AG08396 (cell line): Measurements from ENCODE around the gene ASPA.
"Not testable (repeated sequence)": the region's sequence is repeated elsewhere in the genome, so short reads cannot be mapped to it uniquely, and the experiment has no call there.

ENCODE experiments used
- DNase-seq: peaks from one replicate; pipeline ENCODE4 v3.0.0; 2012; ENCODE audit warnings: low spot score, mixed read lengths

The ASPA gene

DNA sequence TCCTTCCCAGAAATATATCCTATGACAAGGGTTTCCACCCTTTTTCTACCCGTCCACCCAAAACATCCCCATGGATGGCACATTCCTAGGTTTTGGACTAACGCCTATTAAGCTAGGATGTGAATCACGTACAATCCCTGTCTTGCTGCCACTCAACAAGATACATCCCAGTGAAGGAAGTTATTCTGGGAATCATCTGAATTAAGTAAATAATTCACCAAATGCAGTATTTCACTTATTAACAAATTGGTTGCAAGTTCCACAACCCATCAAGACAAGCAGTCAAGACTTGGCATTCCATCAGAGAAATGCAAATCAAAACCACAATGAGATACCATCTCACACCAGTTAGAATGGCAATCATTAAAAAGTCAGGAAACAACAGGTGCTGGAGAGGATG is 32.1 kb downstream of the ASPA start:
- no peak for DNase-seq

DNA sequence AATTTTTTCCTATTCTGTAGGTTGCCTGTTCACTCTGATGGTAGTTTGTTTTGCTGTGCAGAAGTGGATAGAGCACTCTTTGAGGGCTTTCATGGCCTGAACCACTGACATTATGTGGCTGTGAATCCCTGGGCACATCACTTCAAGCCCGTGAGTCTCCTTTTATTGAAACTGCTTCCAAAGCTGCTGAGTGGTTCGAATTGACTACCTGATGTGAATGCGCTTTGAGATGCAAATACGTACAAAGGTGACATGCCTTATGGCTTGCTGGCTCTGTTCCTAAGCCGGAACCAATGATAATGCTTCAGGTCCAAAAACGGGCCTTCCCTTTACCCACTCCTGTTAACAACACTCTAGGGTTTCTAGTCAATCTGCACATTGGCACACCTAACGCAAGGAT is 34.3 kb downstream of the ASPA start:
- no peak for DNase-seq

DNA sequence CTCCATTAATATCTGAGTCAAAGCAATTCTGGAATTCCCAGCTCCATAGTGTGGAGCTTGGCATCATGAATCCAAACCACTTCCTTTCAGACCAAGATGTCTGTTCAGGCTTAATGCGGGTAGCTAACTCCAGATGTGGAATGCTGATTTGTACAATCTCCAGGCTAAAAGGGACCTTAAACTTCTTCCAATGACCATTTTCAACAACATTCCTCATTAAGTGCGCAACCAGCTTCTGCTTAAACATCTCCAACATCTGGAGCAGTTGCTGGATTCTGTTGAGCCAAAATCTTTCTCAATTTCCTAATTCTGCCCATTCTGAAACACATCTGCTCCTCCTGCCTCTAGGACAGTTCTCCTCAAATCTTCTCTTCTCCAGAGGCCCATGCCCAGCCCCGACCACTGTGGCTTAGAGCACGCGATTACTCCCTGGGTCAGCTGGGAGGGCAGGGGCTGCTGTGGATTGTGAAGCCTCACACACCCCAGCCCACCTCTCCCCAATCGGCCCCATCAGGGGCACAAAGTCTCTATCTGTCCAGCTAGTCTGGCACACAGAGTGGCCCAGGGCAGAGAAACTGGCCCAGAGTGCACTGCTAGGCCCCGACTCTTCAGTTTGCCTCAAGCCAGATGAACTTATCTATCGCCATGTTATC is 36.2 kb downstream of the ASPA start:
- DNase-seq: no peak

DNA sequence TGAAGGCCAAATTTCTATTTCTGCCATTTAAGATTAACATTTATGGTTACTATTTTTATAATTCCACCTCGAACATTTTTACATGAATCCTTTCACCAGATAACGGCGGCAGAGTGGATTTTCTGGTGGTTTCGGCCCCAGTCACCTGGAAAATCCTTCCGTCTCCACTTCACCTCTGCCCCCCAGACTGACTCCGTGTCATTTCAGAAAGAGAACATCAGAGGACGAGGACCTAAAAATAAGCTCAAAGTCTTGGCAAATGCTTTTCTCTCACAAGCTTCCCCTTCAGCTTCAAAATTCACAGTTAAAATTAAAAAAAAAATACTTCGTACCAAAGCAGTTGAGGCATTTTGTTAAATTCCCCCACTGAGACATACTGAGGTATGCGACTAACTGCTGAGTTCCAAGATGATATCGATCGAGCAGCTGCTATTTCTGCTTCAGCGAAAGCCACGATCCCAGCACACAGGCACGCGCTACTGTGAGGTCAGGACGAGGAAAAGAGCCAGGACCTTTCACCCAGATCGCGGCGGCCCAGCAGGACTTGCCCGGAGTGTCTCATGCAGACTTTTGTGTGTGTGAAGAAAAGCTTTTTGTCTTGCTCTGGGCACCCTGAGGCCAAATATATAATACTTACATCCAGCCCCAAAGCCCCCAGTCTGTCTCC is 36.8 kb downstream of the ASPA start:
- DNase-seq: peak; percentile 74

DNA sequence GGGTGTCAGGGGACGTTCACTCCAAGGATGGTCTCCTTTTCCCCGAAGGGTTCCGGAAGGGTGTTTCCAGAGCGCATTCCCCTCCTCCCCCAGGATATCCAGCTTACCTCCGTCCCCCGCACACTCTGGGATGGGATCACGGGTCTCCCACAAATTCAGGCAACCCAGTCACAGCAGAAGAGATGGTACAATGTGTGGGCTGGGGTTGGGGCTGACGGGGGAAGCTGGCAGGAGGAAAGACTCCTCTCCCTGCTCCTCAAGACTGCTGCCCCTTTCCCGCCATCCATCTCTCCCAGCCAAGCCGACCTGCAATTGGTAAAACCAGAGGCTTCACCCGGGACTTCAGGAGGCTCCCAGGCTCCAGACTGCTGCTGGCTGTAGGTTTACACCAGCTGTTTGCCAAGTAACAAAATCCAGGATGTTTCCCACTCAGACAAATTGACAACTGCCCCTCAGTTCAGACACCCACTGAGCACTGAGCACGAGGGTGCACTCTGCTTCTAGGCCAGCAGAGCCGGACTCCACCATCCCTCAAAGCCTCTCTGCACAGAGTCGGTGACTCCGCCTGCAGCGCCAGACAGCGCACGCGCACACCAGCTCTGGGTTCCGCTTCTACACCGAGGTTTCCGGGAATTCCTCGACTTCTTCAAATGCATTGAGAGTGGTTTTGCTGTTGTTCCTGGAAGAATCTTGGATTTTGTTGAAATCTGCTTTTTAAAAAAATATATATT is 37.7 kb downstream of the ASPA start:
- DNase-seq: no peak

DNA sequence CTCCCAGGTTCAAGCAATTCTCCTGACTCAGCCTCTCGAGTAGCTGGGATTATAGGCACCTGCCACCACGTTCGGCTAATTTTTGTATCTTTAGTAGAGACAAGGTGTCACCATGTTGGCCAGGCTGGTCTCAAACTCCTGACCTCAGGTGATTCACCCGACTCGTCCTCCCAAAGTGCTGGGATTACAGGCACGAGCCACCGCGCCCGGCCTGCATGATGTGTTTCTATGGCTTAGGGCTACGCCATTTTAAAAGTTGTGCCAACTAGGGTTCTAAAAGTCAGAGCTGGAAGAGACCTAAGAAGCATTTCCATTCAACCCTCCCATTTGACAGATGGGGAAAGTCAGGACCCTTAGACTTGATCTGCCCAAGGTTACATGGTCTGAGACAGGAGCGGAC is 38.4 kb downstream of the ASPA start:
- DNase-seq: not testable (repeated sequence)

DNA sequence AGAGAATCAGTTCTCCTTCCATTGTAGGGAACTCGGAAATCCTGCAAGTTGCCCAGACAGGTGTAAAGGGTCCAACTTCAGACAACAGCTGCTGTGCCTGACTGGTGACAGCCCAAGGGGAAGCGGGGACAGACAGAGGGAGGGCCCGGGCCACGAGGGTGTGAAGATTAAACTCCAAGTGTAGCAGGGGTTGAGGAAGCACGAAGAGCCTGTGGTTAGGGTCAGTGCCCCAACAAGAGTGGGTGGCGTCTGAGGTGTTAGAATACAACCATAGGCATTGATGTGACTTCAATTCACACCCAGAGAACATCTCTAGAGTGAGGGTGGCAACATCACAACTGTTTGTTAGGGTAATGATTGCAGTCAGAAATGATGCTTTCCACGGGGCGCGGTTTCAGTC is 39.1 kb downstream of the ASPA start:
- no peak for DNase-seq

DNA sequence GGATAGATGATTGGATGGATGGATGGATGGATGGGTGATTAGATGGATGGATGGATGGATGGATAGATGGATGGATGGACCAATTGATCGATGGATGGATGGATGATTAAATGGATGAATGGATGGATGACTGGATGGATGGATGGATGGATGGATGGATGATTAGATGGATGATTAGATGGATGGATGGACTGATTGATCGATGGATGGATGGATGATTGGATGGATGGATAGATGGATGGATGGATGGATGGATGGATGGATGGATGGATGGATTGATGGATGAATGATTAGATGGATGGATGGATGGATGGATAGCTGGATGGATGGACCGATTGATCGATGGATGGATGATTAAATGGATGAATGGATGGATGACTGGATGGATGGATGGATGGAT is 43.7 kb downstream of the ASPA start:
- not testable (repeated sequence) for DNase-seq

DNA sequence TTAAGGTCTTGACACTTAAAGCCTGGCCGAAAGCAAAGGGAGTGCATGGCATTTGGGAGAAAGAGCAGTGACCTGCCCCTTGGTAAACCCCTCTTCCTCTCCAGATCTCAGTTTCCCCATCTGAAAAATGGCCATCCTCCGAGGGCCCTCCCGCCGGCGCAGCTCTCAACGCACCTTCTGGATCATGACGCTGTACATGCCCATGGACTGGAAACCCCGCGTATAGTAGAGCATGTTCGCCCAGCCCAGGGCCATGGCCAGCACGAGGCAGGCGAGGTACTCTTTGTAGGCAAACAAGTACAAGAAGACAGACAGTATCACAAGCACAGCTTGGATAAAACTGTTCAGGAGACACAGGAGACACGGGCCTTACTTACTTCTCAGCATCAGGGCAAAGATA is 48.2 kb downstream of the ASPA start:
- DNase-seq: no peak

DNA sequence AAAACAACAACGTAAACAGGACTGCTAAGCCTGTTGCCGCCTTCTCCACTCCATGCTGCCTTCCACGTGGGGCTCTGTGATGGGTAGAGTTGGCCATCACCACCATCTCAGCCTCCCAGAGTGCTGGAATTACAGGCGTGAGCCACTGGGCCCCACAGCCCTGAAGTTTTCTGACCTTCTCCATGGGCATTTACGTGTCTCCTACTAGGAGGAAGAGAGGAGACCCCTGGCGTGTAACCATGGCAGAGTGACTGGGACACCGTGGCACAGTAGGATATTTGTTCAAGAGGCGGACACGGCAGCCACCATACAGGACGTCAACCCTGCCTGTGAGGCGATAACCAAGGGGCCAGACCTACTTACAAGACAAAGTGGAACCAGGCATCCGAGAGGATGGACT is 50.7 kb downstream of the ASPA start:
- DNase-seq: no peak

DNA sequence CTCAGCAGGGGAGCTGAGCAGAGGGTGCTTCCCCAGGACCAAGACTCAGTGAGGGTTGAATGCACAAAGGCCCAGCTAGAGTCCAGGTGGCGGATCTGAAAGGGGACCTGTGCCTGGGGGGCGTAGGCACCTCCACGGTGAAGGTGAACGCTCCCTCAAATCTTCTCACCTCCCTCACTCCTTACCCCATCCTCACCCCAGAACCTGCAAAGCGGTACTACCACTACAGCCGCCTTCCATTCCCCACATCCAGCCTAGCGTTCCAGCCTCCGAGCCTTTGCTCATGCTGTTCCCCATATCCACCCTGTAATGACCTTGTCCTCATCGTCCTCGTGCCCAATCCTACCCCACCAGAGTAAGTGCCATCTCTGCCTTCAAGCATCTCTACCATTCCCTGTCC is 51.2 kb downstream of the ASPA start:
- no peak for DNase-seq

DNA sequence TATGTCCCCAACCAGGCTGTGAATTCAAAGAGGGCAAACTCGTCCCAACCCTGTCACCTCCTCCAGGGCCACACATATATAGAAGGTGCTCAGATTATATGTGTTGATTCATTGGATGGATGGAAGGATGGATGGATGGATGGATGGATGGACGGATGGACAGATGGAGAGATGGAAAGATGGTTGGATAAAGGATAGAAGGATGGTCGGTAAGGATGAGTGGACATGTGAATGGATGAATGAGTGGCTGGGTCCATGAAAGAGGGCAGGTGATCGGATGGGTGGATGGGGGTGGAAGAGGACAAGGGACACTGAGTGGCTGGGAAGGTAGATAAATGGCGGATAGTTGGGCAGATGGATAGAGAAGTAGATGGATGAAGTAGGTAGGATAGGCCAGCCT is 51.7 kb downstream of the ASPA start:
- no peak for DNase-seq

DNA sequence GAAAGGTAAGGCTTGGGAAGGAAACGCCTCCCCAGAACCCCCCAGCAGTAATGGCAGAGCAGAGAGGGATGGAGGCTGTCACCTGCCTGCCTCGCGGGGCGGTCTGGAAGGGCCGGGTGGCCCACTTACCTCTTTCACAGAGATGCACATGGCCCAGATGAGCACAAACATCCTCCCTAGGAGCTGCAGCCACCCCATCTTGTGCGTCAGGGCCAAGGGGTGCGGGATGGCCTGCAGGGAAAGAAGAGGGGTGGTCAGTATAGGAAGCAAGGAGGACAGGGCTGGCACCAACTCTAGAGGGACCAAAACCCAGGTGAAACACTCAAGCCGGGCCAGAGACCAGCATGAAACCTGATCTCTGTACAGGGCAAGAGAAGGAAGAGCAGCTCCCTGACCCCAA is 52.1 kb downstream of the ASPA start:
- DNase-seq: no peak

DNA sequence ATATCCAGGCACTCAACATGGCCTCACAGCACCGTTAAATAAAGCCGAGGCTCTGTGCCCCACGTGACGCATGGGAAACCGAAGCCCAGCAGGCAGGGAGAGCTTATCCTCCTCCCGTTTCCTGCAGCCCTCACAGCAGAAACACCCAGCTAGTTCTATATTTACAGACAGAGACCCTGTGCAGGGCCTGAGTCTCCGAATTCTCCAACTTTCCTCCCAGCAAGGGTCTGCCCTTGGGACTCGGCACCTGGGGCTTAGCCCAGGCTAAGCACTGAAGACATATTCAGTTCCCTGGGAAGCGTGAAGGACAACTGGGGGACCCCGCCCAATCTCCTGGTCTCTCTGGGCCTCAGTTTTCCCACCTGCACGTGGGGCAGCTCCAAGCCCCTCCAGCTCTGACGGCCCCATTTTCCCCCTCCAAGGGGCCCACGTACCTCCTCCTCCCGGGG is 52.6 kb downstream of the ASPA start:
- no peak for DNase-seq

DNA sequence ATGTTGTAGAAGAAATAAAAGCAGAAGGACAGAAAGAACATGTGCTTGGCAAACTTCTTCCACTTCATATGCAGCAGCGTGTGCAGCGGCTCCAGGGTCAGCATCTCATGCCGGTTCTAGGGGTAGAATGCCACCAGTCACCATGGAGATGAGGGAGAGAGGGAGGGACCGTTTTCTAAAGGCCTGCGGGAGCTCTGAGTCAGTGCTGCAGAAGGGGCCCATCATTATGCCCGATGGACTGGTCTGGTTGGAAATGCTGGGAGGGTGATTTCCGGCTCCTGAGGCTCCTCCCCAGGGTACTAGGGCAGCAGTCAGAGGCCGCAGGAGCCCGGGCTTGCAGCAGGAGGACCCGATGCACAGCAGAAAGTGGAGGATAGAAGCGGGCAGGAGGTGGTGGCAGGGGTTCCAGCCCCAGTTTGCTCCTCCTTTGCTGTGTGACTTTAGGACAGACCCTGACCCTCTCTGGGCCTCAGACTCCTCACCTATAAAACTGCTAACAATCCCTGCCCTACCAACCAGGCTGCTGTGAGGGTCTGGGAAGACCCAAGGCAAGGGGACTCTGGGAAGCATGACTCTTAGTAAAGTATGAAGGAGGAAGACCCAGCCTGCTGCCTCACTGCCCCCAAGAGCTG is 53.2 kb downstream of the ASPA start:
- DNase-seq: no peak

DNA sequence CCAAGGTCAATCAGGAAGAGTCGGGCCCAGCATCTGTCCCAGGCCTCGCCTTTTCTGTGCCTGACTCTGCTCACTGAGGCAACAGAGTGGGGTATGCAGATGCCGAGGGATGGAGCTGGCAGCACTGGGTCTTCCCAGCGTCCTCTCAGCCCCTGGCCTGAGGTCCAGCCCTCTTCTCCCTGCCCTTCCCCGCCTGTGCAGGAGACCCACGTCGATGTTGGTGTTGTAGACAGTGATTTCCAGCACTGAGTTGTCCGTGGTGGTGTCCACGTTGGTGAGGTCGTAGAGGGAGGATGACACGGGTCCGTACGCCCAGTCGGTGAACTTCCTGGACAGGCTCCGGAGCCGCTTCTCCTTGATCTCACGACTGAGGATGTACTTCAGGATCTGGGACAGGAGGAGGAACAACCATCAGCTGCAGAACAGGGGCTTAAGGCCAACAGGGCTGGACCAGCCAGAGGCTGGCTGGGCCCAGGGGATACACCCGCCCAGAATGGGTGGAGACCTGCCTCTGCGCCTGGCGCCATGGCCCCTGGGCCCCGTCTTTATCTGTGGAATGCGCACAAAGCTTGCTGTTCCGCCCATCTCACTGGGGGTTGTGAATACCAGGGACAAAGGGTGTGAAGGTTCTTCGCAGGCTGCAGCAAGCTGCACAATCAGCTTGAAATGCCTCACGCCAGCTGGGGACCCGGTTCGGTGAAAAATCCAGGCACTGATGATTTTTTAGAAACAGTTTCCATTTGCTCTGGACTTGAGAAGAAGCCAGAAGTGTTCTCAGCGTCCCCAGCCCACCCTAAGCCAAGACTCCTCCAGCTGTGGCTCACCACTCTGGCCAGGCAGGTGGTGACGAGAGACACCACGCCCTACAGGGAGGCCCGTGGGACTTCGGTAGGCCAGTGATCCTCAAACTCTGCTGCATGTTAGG is 54.3 kb downstream of the ASPA start:
- peak; percentile 42 for DNase-seq

DNA sequence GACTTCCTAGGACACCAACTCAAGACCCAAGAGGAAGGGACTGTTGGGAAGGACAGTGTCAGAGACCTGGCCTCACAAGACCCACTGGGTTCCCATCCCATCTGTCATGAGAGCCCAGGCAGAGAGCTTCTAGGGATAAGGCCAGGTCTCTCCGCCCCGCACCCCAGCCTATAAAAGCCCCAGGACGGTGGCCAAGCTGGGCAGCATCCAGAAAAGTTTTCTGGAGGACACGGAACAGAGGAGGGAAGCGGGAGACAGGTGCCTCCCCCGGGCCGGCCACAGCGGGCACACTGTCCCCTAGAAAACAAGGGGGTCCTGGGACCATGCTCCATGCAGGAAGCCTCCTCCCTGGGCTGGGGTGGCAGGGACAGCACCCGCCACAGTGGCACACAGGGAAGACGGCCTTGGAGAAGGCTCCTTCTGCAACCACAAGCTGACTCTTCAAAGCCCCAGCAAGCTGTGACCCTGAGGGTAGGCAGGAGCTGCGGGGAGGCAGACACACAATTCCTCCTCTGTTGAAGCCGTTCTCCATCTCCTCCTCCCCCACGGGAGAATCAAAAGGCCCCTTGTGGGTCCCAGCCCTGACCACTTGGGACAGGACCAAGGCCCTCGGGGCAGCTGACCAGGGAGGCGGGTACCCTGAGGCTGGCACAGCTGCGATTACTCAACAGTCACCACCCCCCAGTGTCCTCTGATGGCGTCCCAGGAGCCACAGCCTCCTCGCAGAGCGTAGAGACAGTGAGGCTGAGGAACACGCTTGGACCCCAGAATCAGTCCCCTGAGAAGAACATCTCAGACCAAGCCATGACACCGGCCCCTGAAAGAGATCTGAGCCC is 55.7 kb downstream of the ASPA start:
- DNase-seq: no peak

DNA sequence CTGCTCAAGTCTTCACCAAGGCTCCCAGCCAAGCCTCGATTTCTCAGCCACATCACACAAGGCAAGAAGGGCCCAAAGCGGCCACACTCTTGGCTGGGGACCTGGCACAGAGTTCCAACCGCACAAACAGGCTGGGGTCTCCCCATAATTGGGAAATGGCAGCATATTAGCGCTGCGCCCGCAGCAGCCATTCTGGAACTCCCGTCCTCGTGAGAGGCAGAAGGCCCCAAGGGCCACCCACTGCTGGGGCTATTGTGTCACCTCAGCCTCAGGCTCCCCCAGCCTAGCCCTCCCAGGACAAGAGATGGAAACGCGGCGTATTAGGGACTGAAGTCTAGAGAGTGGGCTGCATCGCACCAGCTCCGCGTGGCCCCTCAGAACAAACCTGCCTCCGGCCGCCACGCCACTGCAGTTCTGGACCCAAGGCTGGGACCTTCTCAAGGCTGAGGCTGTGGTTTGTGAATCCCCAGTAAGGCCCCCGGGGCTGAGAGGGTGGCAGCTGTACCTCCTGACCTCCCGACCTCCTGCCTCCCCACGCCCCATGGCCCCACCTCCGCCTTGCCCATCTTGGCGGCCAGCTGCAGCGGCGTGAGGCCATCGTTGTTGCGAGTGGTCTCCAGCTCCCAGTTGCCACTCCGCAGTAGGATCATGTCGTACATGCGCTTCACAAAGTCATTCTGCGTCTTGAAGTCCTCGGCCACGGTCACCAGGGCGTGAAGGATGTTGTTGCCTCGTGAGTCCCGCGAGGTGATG is 56.5 kb downstream of the ASPA start:
- no peak for DNase-seq

DNA sequence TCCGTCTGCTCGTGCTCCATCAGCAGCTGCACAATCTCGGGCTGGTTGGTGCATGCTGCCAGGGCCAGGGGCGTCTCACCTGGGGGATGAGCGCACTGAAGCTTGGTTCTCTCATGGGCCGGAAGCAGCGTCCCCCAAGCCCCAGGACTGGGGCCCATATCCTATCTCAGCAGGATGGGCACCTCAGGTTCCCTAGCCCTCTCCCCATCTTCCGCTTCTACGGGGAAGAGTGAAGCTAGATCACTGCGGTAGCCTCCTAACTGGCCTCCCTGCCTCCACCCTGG is 57.0 kb downstream of the ASPA start:
- no peak for DNase-seq

DNA sequence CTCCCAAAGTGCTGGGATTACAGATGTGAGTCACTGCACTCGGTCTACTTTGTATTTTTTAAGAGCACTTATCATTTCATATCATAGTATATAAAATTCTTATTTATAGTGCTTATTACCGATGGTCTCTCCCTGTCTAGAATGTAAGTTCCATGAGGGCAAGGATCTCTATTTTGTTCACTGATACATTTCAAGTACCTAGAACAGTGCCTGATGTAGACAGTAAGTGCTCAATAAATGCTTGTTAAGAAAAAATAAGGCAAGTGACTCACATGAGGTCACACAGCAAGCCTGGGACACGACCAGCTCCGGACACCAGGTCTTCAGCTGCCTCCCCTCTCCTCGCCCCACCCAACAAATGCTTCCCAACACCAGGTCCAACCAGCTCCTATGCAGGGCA is 58.0 kb downstream of the ASPA start:
- no peak for DNase-seq
